ENCODE measurements around the gene EPAS1. TPM values are rescaled to one million over a fixed set of nuclear protein-coding genes. Genes with fewer than 3 reads are reported as not detected.

Gene EPAS1
- total and polyA plus RNA-seq, 9 of the 15 experiments (the other 6 are each of a cell fraction or from before 2014, with no cell fraction given) = 0.25 to 11.2 (median 4.1) TPM

- TF ChIP-seq NFE2 (IDR thresholded peaks at IDR 0.05; ENCODE audit: low read depth) (0 out of 2 replicates have a peak, but pooled peaks have one; percentile 19), THAP7 (CRISPR knock-in tag; IDR thresholded peaks at IDR 0.05) (no peak), SMARCA4 (IDR thresholded peaks at IDR 0.05) (peak; percentile 76), HMGXB4 (CRISPR knock-in tag; IDR thresholded peaks at IDR 0.05) (no peak), MED1 (CRISPR knock-in tag; IDR thresholded peaks at IDR 0.05; ENCODE audit: borderline replicate concordance) (no peak), LARP7 (IDR thresholded peaks at IDR 0.05) (no peak), SMAD3 (CRISPR knock-in tag; conservative IDR thresholded peaks at IDR 0.05) (no peak), ZNF707 (CRISPR knock-in tag; conservative IDR thresholded peaks at IDR 0.05) (no peak), GATAD2B (IDR thresholded peaks at IDR 0.05; ENCODE audit: borderline replicate concordance) (0 out of 2 replicates have a peak, but pooled peaks have one; percentile 26), ZBTB1 (CRISPR knock-in tag; IDR thresholded peaks at IDR 0.05; ENCODE audit: borderline replicate concordance, low read depth) (no peak), RREB1 (CRISPR knock-in tag; IDR thresholded peaks at IDR 0.05) (no peak), JUND (IDR thresholded peaks at IDR 0.05; ENCODE audit: borderline replicate concordance, low read depth, low read length) (peak; percentile 62), JUND (tag; IDR thresholded peaks at IDR 0.05; ENCODE audit: borderline replicate concordance, low read depth, low read length) (peak; percentile 36; the same call in 1 of the 3 replicates), CCAR2 (IDR thresholded peaks at IDR 0.05; ENCODE audit: low read depth, low read length) (no peak), TCF7 (IDR thresholded peaks at IDR 0.05; ENCODE audit: borderline replicate concordance) (no peak), HES1 (IDR thresholded peaks at IDR 0.05; ENCODE audit: low read depth) (no peak), ZNF778 (CRISPR knock-in tag; IDR thresholded peaks at IDR 0.05) (no peak), ZNF197 (CRISPR knock-in tag; IDR thresholded peaks at IDR 0.05; ENCODE audit: low read depth) (no peak), EP400 (IDR thresholded peaks at IDR 0.05) (no peak), SRF (CRISPR knock-in tag; IDR thresholded peaks at IDR 0.05) (no peak)
These were observed 38.0 kb upstream of the EPAS1 start (continued) for GRCh38 chr2:46258937-46259776.
